ENCODE data around the gene SPON2. TPM values are rescaled to one million over a fixed set of nuclear protein-coding genes. Genes with fewer than 3 reads are reported as not detected.

The SPON2 gene
- 1 to 10 TPM; 2.7 to 3.1 TPM for total RNA-seq
- 43.9 TPM for polyA plus RNA-seq

DNA sequence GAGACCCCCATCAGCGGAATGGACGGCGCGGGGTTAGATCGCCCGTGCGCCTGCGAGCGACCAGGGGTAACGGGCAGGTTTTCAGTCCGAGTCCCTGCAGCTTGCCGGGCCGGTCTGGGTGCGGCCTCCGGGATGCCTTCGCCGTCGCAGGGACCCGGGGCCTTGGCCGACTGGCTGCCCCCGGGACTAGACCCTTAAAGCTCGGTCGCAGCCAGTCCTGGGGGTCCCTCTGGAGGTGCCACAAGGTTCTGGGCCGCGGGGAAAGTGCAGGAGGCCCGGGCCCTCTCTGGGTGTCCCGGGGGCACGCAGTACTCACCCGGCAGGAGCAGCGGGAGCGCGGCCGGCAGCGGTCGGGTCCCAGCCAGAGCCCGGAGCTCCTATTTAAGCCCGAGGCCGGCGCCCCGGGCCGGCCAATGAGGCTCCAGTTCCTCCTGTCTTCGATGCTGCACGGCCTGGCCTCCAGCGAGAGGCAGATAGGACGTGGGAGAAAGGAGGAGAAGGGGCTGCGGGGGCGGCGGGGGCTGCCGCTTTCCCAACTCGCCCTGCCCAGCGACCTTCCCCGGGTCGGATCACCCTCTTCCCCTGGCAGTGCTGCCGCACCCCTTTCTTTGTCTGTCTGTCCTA lies at the start of gene SPON2:
SPON2 (minus strand) TSS at position 356 of the 624 bp plus-strand sequence.
- Mint-ChIP-seq H3K27me3 (peaks cover 2 to 8% of the 10 kb centered on the region in 2 donors), H3K36me3 (peaks cover 0 to 2% (median 0%) of the 10 kb centered on the region in 3 donors), H3K4me1 (peaks cover 21 to 53% (median 35%) of the 10 kb centered on the region in 3 donors), H3K9me3 (no peaks in the 10 kb centered on the region), H3K27ac (peak within 1 kb of the TSS in 5 of 8 donors; percentile 52 to 80 (median 72)), H3K4me3 (peak within 1 kb of the TSS; percentile 72 to 91 (median 77))
- Histone ChIP-seq H3K9me3 (ENCODE audit: low read length) (no peaks in the 10 kb centered on the region), H3K36me3 (ENCODE audit: insufficient read depth, low read length) (no peaks in the 10 kb centered on the region), H3K4me1 (ENCODE audit: insufficient read depth, low read length) (peaks cover 23% of the 10 kb centered on the region), H3K27ac (ENCODE audit: low read depth, low read length) (no peak within 1 kb of the TSS), H3K27me3 (ENCODE audit: insufficient read depth, low read length, poor library complexity, severe bottlenecking) (peaks cover 12% of the 10 kb centered on the region), H3K4me3 (ENCODE audit: low read length) (peak within 1 kb of the TSS; percentile 22)
- CTCF ChIA-PET: interaction anchor here (1.1 to 1.9 kb wide), 2 partner anchors 12 to 41 kb away, joined by 3 to 5 read pairs; no protein-coding TSS in a partner anchor
- no peak for DNase-seq
- POLR2A ChIA-PET: interaction anchor here (0.7 to 0.9 kb wide), 2 partner anchors 43 to 76 kb away, joined by 3 read pairs; no protein-coding TSS in a partner anchor

DNA sequence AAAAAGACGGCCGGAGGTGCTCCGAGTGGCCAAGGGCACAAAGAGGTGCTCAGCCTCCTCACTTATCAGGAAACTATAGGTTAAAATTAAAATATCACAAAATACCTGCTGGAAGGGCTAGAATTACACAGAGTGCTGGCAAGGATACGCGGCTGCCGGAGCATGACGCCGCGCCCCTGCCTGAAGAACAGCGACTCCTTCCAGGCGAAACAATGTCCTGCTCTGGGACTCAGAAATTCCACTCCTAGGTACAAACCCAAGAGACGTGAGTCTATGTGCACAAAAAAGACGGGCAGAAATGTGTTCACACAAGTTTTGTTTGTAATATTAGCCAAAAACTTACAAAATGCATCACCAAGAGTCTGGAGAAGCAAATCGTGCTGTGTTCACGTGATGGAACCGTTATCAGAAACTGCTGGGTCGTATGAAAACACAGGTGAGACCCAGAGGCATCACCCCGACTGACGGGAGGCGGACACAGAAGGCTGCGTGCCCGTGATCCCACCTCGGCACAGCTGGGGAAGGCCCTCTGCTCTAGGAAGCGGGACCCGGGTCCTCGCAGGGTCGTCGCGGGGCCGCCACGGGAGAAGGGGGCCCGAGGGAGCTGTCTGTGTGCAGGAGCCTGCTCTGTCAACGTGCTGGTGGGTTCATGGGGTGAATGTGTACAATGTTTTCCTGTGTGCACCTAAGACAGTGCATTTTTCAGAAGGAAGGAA lies 48.9 kb upstream of the SPON2 start:
- Mint-ChIP-seq H3K4me3 (no peak overlapping the region), H3K9me3 (no peaks in the 10 kb centered on the region), H3K36me3 (peaks cover 8 to 68% (median 21%) of the 10 kb centered on the region in 3 donors), H3K27me3 (peaks cover 0 to 1% of the 10 kb centered on the region in 2 donors), H3K27ac (peak overlapping the region in 5 of 8 donors; percentile 9 to 68 (median 24)), H3K4me1 (peaks cover 38 to 58% (median 51%) of the 10 kb centered on the region in 3 donors)
- Histone ChIP-seq H3K9me3 (ENCODE audit: low read length) (no peaks in the 10 kb centered on the region), H3K27ac (ENCODE audit: low read depth, low read length) (no peak overlapping the region), H3K4me1 (ENCODE audit: insufficient read depth, low read length) (peaks cover 15% of the 10 kb centered on the region), H3K27me3 (ENCODE audit: insufficient read depth, low read length, poor library complexity, severe bottlenecking) (no peaks in the 10 kb centered on the region), H3K36me3 (ENCODE audit: insufficient read depth, low read length) (peaks cover 24% of the 10 kb centered on the region), H3K4me3 (ENCODE audit: low read length) (no peak overlapping the region)
- POLR2A ChIA-PET: no interaction called here
- no peak for DNase-seq
- CTCF ChIA-PET: no interaction called here

DNA sequence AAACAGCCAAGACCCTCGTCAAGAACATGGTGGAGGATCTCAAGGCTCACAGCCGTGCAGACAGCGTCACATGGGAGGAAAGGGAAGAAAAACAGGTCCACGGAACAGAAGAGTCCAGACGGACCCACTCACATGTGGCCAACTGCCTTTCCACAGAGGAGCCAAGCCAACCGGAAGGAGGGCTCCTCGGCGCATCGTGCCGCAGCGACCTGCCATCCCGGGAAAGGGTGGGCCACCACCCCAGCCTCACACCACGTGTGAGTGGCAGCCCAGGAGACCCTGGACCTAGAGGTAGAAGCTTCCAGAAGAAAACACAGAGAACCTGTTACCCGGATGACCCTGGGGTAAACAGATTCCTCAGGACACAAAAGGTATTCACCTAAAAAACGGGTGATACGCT lies 48.2 kb upstream of the SPON2 start:
- peaks cover 39 to 64% (median 51%) of the 10 kb centered on the region in 3 donors for H3K4me1 Mint-ChIP-seq
- CTCF ChIA-PET: no interaction called here
- peaks cover 8 to 68% (median 21%) of the 10 kb centered on the region in 3 donors for H3K36me3 Mint-ChIP-seq
- no peak overlapping the region for H3K4me3 Mint-ChIP-seq
- Histone ChIP-seq H3K4me3 (ENCODE audit: low read length) (no peak overlapping the region), H3K27me3 (ENCODE audit: insufficient read depth, low read length, poor library complexity, severe bottlenecking) (no peaks in the 10 kb centered on the region), H3K27ac (ENCODE audit: low read depth, low read length) (no peak overlapping the region), H3K9me3 (ENCODE audit: low read length) (no peaks in the 10 kb centered on the region), H3K4me1 (ENCODE audit: insufficient read depth, low read length) (peaks cover 19% of the 10 kb centered on the region), H3K36me3 (ENCODE audit: insufficient read depth, low read length) (peaks cover 26% of the 10 kb centered on the region)
- POLR2A ChIA-PET: no interaction called here
- H3K27me3 Mint-ChIP-seq: peaks cover 0 to 1% of the 10 kb centered on the region in 2 donors
- DNase-seq: no peak
- H3K27ac Mint-ChIP-seq: peak overlapping the region in 1 of 8 donors; percentile 17
- no peaks in the 10 kb centered on the region for H3K9me3 Mint-ChIP-seq

DNA sequence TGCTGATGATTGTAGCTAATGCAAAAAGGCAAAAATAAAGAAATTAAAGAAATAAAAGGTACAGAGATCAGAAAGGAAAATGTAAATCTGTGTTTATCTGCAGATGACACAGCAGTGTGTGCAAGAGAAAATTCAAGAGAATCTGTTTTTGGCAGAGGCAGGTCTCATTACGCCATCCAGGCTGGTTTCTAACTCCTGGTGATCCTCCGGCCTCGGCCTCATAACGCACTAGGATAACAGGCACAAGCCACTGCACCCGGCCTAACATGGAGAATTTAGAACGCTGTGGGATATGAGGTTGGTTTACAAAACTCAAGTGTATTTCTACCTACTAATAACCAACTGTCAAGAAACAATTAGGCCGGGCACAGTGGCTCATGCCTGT lies 47.2 kb upstream of the SPON2 start:
- Histone ChIP-seq H3K4me1 (ENCODE audit: insufficient read depth, low read length) (peaks cover 19% of the 10 kb centered on the region), H3K4me3 (ENCODE audit: low read length) (no peak overlapping the region), H3K27ac (ENCODE audit: low read depth, low read length) (no peak overlapping the region), H3K27me3 (ENCODE audit: insufficient read depth, low read length, poor library complexity, severe bottlenecking) (no peaks in the 10 kb centered on the region), H3K9me3 (ENCODE audit: low read length) (no peaks in the 10 kb centered on the region), H3K36me3 (ENCODE audit: insufficient read depth, low read length) (peaks cover 30% of the 10 kb centered on the region)
- no peaks in the 10 kb centered on the region for H3K9me3 Mint-ChIP-seq
- CTCF ChIA-PET: no interaction called here
- H3K4me1 Mint-ChIP-seq: peaks cover 43 to 66% (median 48%) of the 10 kb centered on the region in 3 donors
- H3K27ac Mint-ChIP-seq: peak overlapping the region in 7 of 8 donors; percentile 11 to 61 (median 49)
- peaks cover 0 to 1% of the 10 kb centered on the region in 2 donors for H3K27me3 Mint-ChIP-seq
- DNase-seq: no peak
- POLR2A ChIA-PET: no interaction called here
- peaks cover 6 to 67% (median 17%) of the 10 kb centered on the region in 3 donors for H3K36me3 Mint-ChIP-seq
- H3K4me3 Mint-ChIP-seq: peak overlapping the region in 6 of 7 donors; percentile 7 to 58 (median 30)

DNA sequence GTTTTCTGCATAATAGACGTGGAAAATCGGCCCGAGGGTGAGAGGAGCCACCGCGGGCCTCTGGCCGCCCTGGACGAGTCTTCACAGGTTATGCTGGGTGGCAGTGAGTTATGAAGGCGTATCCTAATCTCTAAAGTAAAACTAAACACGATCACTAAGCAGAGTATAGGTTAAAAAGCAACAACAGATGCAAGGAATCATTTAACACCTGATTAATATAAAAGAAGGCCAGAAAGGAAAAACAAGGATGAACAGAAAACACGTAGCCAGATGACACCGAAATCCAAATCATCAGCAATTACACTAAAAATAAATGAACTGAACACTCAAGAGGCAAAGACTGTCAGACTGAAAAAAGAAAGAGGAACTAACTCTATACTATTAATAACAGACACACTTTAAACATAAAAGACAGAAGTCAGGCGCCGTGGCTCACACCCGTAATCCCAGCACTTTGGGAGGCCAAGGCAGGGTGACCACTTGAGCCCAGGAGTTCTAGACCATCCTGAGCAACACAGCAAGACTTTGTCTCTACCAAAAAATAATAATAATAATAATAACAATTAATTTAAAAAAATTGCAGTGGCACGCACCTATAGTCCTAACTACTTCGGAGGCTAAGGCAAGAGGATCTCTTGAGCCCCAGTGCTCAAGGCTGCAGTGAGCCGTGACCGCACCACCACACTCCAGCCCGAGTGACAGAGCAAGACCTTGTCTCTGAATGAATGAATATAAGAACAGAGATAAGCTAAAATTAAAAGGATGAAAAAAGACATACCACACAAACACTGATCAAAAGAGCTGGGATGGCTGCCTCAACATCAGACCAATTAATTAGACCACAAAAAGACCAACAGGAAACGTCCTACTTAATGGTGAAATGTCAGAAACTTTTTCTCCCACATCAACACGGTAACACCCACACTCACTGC lies 46.5 kb upstream of the SPON2 start:
- no peak overlapping the region for H3K27ac ChIP-seq (ENCODE audit: low read depth, low read length)
- peaks cover 24% of the 10 kb centered on the region for H3K36me3 ChIP-seq (ENCODE audit: insufficient read depth, low read length)
- Mint-ChIP-seq H3K4me3 (peak overlapping the region in 6 of 7 donors; percentile 26 to 58 (median 47)), H3K4me1 (peaks cover 42 to 62% (median 43%) of the 10 kb centered on the region in 3 donors), H3K27me3 (peaks cover 0 to 1% of the 10 kb centered on the region in 2 donors), H3K27ac (peak overlapping the region in 7 of 8 donors; percentile 13 to 86 (median 50)), H3K36me3 (peaks cover 0 to 61% (median 11%) of the 10 kb centered on the region in 3 donors), H3K9me3 (no peaks in the 10 kb centered on the region)
- no peaks in the 10 kb centered on the region for H3K27me3 ChIP-seq (ENCODE audit: insufficient read depth, low read length, poor library complexity, severe bottlenecking)
- DNase-seq: no peak
- POLR2A ChIA-PET: interaction anchor here (0.6 to 2.0 kb wide), 2 partner anchors 17 to 66 kb away, joined by 3 to 4 read pairs; no protein-coding TSS in a partner anchor
- CTCF ChIA-PET: no interaction called here
- H3K4me3 ChIP-seq (ENCODE audit: low read length): no peak overlapping the region
- H3K4me1 ChIP-seq (ENCODE audit: insufficient read depth, low read length): peaks cover 19% of the 10 kb centered on the region
- H3K9me3 ChIP-seq (ENCODE audit: low read length): no peaks in the 10 kb centered on the region

DNA sequence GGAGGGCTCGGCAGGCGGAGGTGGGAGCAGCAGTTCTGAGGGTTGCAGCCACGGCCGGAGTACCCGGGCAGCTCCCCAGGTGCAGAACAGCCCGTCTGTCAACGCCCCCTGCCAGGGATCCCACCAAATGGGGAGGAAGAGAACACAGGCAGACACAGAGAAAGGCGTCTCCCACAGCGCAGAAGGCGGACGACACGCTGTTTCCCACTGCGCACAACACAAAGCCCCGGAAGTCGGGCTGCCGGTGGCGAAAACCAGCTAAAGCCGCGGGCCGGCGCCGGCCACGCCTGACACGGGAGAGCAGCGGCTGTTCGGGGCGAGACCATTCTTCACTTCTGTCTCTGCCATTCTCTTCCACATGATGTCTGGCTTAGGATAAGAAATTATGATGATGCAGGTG lies 45.0 kb upstream of the SPON2 start:
- H3K27me3 ChIP-seq (ENCODE audit: insufficient read depth, low read length, poor library complexity, severe bottlenecking): no peaks in the 10 kb centered on the region
- peak overlapping the region; percentile 33 for H3K4me3 ChIP-seq (ENCODE audit: low read length)
- Mint-ChIP-seq H3K36me3 (peaks cover 0 to 68% (median 11%) of the 10 kb centered on the region in 3 donors), H3K4me1 (peaks cover 41 to 62% (median 42%) of the 10 kb centered on the region in 3 donors), H3K4me3 (peak overlapping the region in 6 of 7 donors; percentile 47 to 68 (median 58)), H3K9me3 (no peaks in the 10 kb centered on the region), H3K27me3 (peaks cover 0 to 1% of the 10 kb centered on the region in 2 donors), H3K27ac (peak overlapping the region in 7 of 8 donors; percentile 53 to 91 (median 68))
- POLR2A ChIA-PET: interaction anchor here (0.8 to 2.0 kb wide), 2 partner anchors 14 to 15 kb away, joined by 4 to 5 read pairs; no protein-coding TSS in a partner anchor
- peaks cover 19% of the 10 kb centered on the region for H3K4me1 ChIP-seq (ENCODE audit: insufficient read depth, low read length)
- H3K36me3 ChIP-seq (ENCODE audit: insufficient read depth, low read length): peaks cover 21% of the 10 kb centered on the region
- no peaks in the 10 kb centered on the region for H3K9me3 ChIP-seq (ENCODE audit: low read length)
- CTCF ChIA-PET: interaction anchor here (0.9 to 3.4 kb wide), 7 partner anchors 10 to 388 kb away, joined by 3 to 13 read pairs (median 3); no protein-coding TSS in a partner anchor
- no peak overlapping the region for H3K27ac ChIP-seq (ENCODE audit: low read depth, low read length)
- DNase-seq: no peak

DNA sequence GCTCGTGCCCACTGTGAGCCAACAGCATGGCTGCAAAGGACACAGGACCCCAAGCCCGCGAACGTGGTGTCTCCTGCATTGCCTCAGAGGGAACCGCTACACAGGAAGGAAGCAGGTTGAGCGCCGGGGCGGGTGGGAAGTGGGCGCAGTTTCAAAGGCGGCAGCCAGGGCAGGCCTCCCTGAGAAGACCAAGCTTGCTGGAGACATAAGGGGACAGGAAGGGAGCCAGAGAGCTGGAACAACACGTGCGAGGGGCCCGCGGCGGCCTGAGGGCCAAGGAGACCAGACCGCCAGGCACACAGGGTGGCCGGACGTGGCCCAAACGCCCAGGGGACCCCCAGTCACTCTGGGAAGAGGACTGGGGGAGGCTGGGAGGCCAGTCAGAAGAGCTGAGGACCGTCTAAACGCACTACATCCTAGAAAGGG lies 44.5 kb upstream of the SPON2 start:
- H3K27ac ChIP-seq (ENCODE audit: low read depth, low read length): no peak overlapping the region
- H3K4me3 ChIP-seq (ENCODE audit: low read length): peak overlapping the region; percentile 38
- peak overlapping the region; percentile 59 to 83 (median 70) for H3K4me3 Mint-ChIP-seq
- peaks cover 21% of the 10 kb centered on the region for H3K36me3 ChIP-seq (ENCODE audit: insufficient read depth, low read length)
- peaks cover 19% of the 10 kb centered on the region for H3K4me1 ChIP-seq (ENCODE audit: insufficient read depth, low read length)
- no peaks in the 10 kb centered on the region for H3K9me3 ChIP-seq (ENCODE audit: low read length)
- ChIA-PET CTCF (interaction anchor here (0.9 to 3.4 kb wide), 7 partner anchors 10 to 388 kb away, joined by 3 to 13 read pairs (median 3); no protein-coding TSS in a partner anchor), POLR2A (interaction anchor here (0.8 to 2.0 kb wide), 2 partner anchors 14 to 15 kb away, joined by 4 to 5 read pairs; no protein-coding TSS in a partner anchor)
- H3K27me3 Mint-ChIP-seq: peaks cover 0 to 1% of the 10 kb centered on the region in 2 donors
- H3K36me3 Mint-ChIP-seq: peaks cover 0 to 70% (median 11%) of the 10 kb centered on the region in 3 donors
- peak overlapping the region in 7 of 8 donors; percentile 50 to 89 (median 78) for H3K27ac Mint-ChIP-seq
- DNase-seq: peak; percentile 40 to 79 (median 65)
- no peaks in the 10 kb centered on the region for H3K9me3 Mint-ChIP-seq
- no peaks in the 10 kb centered on the region for H3K27me3 ChIP-seq (ENCODE audit: insufficient read depth, low read length, poor library complexity, severe bottlenecking)
- peaks cover 41 to 61% (median 42%) of the 10 kb centered on the region in 3 donors for H3K4me1 Mint-ChIP-seq

All from CD8-positive, alpha-beta memory T cell (primary cell).